Tibial nerve (tissue), 4 donors: ENCODE data around the gene SLC27A4. TPM values are rescaled to one million over a fixed set of nuclear protein-coding genes. Genes with fewer than 3 reads are reported as not detected.
A peak's percentile ranks its signal among the peaks of the same experiment; 100 is the strongest.

Experiments used
- DNase-seq, 2 donors: peaks; one replicate each; pipeline ENCODE4 v3.0.0-alpha.2; 2019; ENCODE audit warnings: low spot score in 2 of 2
- H3K27ac ChIP-seq, 4 donors: fragments of 200-600 bp; sonication (generic) in 3 of 4; one replicate each; pipeline ENCODE4 v1.5.1; 2017 to 2019; ENCODE audit warnings: mild to moderate bottlenecking in 1 of 4
- H3K27me3 ChIP-seq, 2 donors: fragments of 200-600 bp; sonication (generic) in 1 of 2; one replicate each; pipeline versions ENCODE4 v1.5.1 to v1.6.0; 2017 to 2019
- H3K36me3 ChIP-seq, 3 donors: fragments of 200-600 bp; sonication (generic); one replicate each; pipeline ENCODE4 v1.5.1; 2018 to 2019
- H3K4me1 ChIP-seq, 4 donors: fragments of 200-600 bp; sonication (generic) in 3 of 4; one replicate each; pipeline ENCODE4 v1.5.1; 2017 to 2019
- H3K4me3 ChIP-seq, 4 donors: fragments of 200-600 bp; sonication (generic) in 3 of 4; one replicate each; pipeline ENCODE4 v1.5.1; 2017 to 2019; ENCODE audit warnings: mild to moderate bottlenecking in 1 of 4, moderate library complexity in 1 of 4
- H3K9me3 ChIP-seq, 4 donors: fragments of 200-600 bp; sonication (generic) in 3 of 4; one replicate each; pipeline ENCODE4 v1.5.1; 2017 to 2019
- EP300 ChIP-seq, 2 donors: sonication (generic); formaldehyde crosslinking; IDR thresholded peaks; one replicate each; pipeline ENCODE4 v1.6.1; 2017; ENCODE audit warnings: antibody characterized with exemption in 2 of 2, mild to moderate bottlenecking in 1 of 2
- POLR2A ChIP-seq, 2 donors: fragments of 450-650 bp; IDR thresholded peaks; one replicate each; pipeline ENCODE4 v1.6.1; 2017; ENCODE audit warnings: antibody characterized with exemption in 2 of 2, mild to moderate bottlenecking in 2 of 2, moderate library complexity in 2 of 2
- WGBS, 2 donors: methylation state at CpG; one replicate each; pipeline ENCODE4 v1.1.5; 2018; 5-methylcytosine and 5-hydroxymethylcytosine counted together
- total RNA-seq, 4 donors: library from RNA; depleted of rRNA; stranded (reverse); fragments of >200 nt; gene quantifications; one replicate each; pipeline ENCODE4 v1.1.0, GENCODE V29; 2016
- TF ChIP-seq, protein P1 (sequence below), 5 experiments: fragments of 200-600 bp in 3 of 5; fragments of 450-650 bp in 2 of 5; sonication (generic) in 3 of 5; IDR thresholded peaks; one replicate each; pipeline ENCODE4 v1.5.1; 2016 to 2019; ENCODE audit warnings: antibody characterized with exemption in 5 of 5, mild to moderate bottlenecking in 3 of 5, moderate library complexity in 2 of 5

SLC27A4 gene
- total RNA-seq, 4 donors from 2014 or later, result 13.5 to 33.3 (median 18.0) TPM

DNA sequence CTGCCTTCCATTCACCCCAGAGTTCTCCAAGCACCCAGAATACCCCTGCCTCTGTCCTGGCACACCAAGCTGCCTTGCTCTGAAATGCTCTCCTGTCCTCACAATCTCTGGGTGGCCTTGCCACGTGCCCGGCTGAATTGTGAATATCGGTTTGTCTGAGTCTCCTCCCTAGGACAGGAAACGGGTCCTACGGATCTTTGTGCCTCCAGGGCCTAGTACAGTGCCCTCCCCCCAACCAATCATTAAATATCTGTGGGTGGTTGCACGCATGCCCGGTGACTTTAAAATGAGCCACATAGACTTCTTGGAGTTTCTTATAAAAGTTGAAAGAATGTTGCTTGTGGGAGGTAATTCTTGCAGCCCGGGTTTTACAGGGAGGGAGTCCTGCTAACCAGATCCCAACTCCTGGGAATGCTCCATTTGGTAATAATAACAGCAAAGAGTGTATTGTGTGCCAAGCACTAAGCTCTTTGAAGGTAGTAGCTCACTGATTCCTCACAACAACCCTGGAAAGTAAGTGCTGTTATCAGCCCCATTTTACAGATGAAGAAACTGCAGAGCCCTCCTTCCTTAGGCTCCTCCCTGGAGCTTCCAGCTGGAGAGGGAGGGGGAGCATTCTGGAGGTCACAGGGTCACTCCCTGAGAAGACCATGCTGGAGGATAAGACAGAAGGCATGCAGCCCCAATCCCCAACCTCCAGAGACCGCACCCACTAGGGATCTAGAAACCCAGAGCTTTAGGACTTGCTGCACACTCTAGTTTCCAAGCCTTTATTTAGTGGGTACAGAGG lies 54.2 kb downstream of the SLC27A4 start:
- Histone ChIP-seq H3K27ac (no peak overlapping the region), H3K4me1 (peaks cover 0 to 10% (median 0%) of the 10 kb centered on the region in 4 donors), H3K9me3 (no peaks in the 10 kb centered on the region), H3K4me3 (no peak overlapping the region), H3K36me3 (peaks cover 0 to 46% (median 0%) of the 10 kb centered on the region in 3 donors), H3K27me3 (no peaks in the 10 kb centered on the region)
- DNase-seq, result no peak
- 41 to 50% methylated on average over 9 of the region's 9 CpGs for whole genome bisulfite sequencing, 2 donors
- TF ChIP-seq, protein P1, sequence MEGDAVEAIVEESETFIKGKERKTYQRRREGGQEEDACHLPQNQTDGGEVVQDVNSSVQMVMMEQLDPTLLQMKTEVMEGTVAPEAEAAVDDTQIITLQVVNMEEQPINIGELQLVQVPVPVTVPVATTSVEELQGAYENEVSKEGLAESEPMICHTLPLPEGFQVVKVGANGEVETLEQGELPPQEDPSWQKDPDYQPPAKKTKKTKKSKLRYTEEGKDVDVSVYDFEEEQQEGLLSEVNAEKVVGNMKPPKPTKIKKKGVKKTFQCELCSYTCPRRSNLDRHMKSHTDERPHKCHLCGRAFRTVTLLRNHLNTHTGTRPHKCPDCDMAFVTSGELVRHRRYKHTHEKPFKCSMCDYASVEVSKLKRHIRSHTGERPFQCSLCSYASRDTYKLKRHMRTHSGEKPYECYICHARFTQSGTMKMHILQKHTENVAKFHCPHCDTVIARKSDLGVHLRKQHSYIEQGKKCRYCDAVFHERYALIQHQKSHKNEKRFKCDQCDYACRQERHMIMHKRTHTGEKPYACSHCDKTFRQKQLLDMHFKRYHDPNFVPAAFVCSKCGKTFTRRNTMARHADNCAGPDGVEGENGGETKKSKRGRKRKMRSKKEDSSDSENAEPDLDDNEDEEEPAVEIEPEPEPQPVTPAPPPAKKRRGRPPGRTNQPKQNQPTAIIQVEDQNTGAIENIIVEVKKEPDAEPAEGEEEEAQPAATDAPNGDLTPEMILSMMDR (IDR thresholded peaks at IDR 0.05), result no peak
- TF ChIP-seq POLR2A (IDR thresholded peaks at IDR 0.05) (no peak), EP300 (IDR thresholded peaks at IDR 0.05) (no peak)

DNA sequence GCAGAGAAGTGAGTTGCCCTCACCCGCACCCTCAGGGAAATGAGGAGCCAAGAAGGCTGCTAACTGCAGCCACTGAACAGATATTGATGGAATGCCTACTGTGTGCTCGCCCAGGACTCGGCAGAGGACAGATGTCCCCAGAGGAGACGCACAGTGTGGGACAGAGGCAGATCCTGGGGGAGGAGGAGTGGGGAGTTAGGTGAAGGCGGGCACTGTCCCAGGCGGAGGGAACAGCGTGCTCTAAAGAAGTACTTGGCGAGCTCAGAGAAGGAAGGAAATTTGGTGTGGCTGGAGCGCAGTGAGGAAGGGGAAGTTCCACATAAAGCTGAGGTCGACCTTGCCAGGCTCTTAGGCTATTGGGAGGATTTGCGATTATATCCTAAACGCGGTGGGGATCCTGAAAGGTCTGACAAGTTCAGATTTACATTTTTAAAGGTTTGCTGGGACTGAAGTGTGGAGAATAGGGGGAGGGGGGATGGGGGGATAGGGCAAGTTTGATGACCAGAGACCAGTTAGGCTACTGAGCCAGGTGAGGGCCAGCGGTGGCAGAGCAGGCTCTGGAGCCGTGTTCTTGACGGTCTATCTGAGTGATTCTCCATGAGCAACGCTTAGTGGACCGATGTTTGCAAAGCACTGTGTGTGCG lies 56.8 kb downstream of the SLC27A4 start:
- no peak for DNase-seq
- no peak overlapping the region for H3K27ac ChIP-seq
- H3K4me1 ChIP-seq, result peaks cover 0 to 10% (median 0%) of the 10 kb centered on the region in 4 donors
- H3K27me3 ChIP-seq, result no peaks in the 10 kb centered on the region
- no peaks in the 10 kb centered on the region for H3K9me3 ChIP-seq
- WGBS, 2 donors, result 7 to 11% methylated on average over 19 of the region's 19 CpGs
- TF ChIP-seq, protein P1 (IDR thresholded peaks at IDR 0.05), result no peak
- TF ChIP-seq EP300 (IDR thresholded peaks at IDR 0.05), result no peak
- no peak for TF ChIP-seq POLR2A (IDR thresholded peaks at IDR 0.05)
- peaks cover 0 to 21% (median 0%) of the 10 kb centered on the region in 3 donors for H3K36me3 ChIP-seq
- H3K4me3 ChIP-seq, result peak overlapping the region in 1 of 4 donors; percentile 11

DNA sequence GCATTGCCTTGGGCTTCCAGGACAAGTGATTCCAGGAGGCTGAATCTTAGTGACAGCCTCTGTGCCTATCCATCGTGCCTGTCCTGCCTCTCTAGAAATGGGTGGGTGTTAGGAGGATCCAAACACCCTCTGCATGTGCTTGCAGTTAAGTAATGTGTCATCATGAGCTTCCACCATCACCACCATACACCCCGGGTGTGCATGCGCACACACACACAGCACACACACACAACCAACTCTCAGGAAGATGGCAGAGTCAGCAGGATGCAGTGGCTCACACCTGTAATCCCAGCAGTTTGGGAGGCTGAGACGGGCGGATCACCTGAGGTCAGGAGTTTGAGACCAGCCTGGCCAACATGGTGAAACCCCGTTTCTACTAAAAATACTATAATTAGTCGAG lies 57.5 kb downstream of the SLC27A4 start:
- Histone ChIP-seq H3K4me3 (no peak overlapping the region), H3K9me3 (no peaks in the 10 kb centered on the region), H3K27me3 (no peaks in the 10 kb centered on the region), H3K36me3 (peaks cover 0 to 14% (median 0%) of the 10 kb centered on the region in 3 donors), H3K4me1 (peaks cover 0 to 10% (median 0%) of the 10 kb centered on the region in 4 donors), H3K27ac (no peak overlapping the region)
- DNase-seq, result no peak
- WGBS, 2 donors, result 63 to 66% methylated on average over 7 of the region's 7 CpGs
- TF ChIP-seq, protein P1 (IDR thresholded peaks at IDR 0.05), result no peak
- TF ChIP-seq EP300 (IDR thresholded peaks at IDR 0.05) (no peak), POLR2A (IDR thresholded peaks at IDR 0.05) (no peak)

DNA sequence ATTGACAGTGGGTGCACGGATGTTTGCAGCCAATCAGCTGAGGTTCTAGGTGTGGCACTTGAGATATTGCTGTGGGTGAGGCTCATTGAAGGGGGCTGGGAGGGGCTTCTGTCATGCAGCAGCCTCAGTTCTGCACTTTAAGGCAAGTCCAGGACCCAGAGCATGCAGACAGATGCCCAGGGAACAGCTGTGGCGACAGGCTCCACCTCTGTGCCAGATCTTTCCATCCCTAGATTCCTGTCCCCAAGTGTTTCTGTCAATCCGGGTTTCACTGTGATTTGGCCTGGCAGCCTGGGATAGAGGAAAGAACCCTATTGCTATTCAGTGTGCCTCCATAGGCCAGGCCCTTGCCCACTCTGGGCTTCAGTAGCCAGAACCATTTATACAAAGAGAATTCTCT lies 59.5 kb downstream of the SLC27A4 start:
- DNase-seq, result no peak
- TF ChIP-seq POLR2A (IDR thresholded peaks at IDR 0.05), result no peak
- TF ChIP-seq, protein P1 (IDR thresholded peaks at IDR 0.05), result no peak
- TF ChIP-seq EP300 (IDR thresholded peaks at IDR 0.05), result no peak
- Histone ChIP-seq H3K4me1 (peaks cover 0 to 10% (median 0%) of the 10 kb centered on the region in 4 donors), H3K9me3 (no peaks in the 10 kb centered on the region), H3K4me3 (no peak overlapping the region), H3K27me3 (no peaks in the 10 kb centered on the region), H3K27ac (no peak overlapping the region), H3K36me3 (no peaks in the 10 kb centered on the region)
- WGBS, 2 donors, result 77 to 85% methylated on average over 3 of the region's 3 CpGs

DNA sequence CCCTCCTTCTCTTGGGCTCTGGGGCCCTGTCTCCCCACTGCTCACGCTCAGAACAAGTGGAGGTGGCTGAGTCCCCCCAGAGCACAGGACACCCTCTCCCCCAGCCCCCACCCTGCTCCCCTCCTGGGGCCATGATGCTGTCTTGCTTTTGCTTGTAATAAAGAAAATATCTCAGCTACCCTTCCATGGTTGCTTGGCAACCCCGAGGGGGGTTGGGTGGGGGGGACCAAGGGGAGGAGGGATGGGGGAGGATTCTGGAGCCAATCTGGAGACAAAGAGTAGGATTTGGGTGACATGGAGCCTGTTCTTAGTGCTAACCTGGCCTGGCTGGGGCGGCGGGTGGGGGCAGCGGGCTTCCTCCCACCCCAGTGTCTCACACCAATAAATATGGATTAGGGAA lies 64.2 kb downstream of the SLC27A4 start:
- TF ChIP-seq POLR2A (IDR thresholded peaks at IDR 0.05), result no peak
- TF ChIP-seq, protein P1 (IDR thresholded peaks at IDR 0.05), result no peak
- no peak for TF ChIP-seq EP300 (IDR thresholded peaks at IDR 0.05)
- no peak overlapping the region for H3K27ac ChIP-seq
- WGBS, 2 donors, result 77 to 79% methylated on average over 5 of the region's 5 CpGs
- peaks cover 0 to 6% (median 0%) of the 10 kb centered on the region in 4 donors for H3K4me1 ChIP-seq
- DNase-seq, result no peak
- H3K36me3 ChIP-seq, result no peaks in the 10 kb centered on the region
- peaks cover 0 to 10% of the 10 kb centered on the region in 2 donors for H3K27me3 ChIP-seq
- H3K4me3 ChIP-seq, result no peak overlapping the region
- no peaks in the 10 kb centered on the region for H3K9me3 ChIP-seq
